ENCODE results near the gene SKI. TPM values are rescaled to one million over a fixed set of nuclear protein-coding genes. Genes with fewer than 3 reads are reported as not detected.

The SKI gene
- total and polyA plus RNA-seq, 2 of the 8 experiments (the other 6 are each of a cell fraction or from before 2014, with no cell fraction given): 8.3 to 87.6 TPM

DNA sequence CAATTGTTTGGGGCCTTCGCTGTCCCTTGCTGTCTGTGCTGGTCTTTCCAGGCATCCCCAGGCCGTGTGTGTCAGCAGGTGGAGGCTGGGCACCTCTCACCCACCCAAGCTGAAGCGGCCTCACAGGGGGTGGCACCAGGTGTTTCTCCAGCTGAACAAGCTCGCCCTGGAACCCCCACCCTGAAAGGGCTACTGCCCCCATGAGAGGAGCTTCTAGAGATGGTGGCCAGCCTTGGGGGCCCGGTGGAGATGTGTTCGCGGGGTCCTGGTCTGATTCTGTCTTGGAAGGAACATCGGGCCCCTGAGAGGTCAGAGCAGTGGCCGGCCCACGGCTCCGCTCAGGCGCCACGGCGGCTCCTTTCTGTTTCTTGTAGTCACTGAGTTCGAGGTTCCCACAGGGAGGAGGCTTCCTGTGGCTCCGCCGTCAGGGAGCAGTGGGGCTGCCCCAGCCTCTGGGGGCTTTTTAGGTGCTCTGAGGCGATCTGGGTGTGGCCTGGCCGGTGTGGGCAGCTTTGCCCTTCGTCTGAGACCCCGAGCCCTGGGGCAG lies 46.9 kb downstream of the SKI start (continued):
- TF ChIP-seq SIN3A (conservative IDR thresholded peaks at IDR 0.05 in 1 of 2, IDR thresholded peaks at IDR 0.05 in 1 of 2; ENCODE audit: low read depth in 1 of 2, low read length in 2 of 2): no peak
- no peak for TF ChIP-seq BRCA1 (IDR thresholded peaks at IDR 0.05; ENCODE audit: low read depth, low read length)
- TF ChIP-seq CHD2 (IDR thresholded peaks at IDR 0.05; ENCODE audit: low read length): no peak
- no peak for TF ChIP-seq BACH1 (IDR thresholded peaks at IDR 0.05; ENCODE audit: low read length)
- no peak for TF ChIP-seq CTBP2 (IDR thresholded peaks at IDR 0.05; ENCODE audit: borderline replicate concordance, insufficient read depth, insufficient read length, low read length)
- TF ChIP-seq TCF12 (IDR thresholded peaks at IDR 0.05; ENCODE audit: low read depth, low read length): no peak
- no peak for TF ChIP-seq POLR2A (IDR thresholded peaks at IDR 0.05; ENCODE audit: control extremely low read depth in 1 of 2, low read depth in 2 of 2, low read length in 2 of 2)

Data from H1 (cell line).